SW 1271 (cell line): Measurements from ENCODE around the gene OPCML.
A peak's percentile ranks its signal among the peaks of the same experiment; 100 is the strongest.

Experiments used
- DNase-seq, 2 experiments: peaks; one replicate each; lab custom pipeline; 2025; lab: John Stamatoyannopoulos, UW

The OPCML gene

DNA sequence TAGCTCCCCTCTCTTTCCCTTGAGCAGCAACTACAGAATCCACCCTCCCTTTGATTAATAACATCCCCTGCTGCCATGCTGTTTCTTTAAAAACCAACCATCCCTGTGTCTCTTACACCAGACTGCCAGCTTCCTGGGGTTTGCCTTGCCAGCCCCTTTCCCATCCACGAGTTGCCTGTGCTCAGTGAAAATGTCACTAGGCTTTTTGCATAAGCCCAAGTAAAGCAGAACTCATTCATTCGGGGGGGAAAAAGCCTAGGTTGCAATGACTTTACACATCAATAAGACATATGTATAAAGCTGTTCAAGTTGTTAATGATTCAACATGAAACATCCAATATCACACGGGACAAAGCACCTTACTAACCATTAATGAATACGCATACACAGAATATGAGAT, 398.7 kb downstream of the OPCML start:
- no peak for DNase-seq

- DNase-seq, result no peak
Measured at GRCh38 chr11:133133050-133133449, 399.3 kb downstream of the OPCML start.

GRCh38 chr11:133127741-133128140, 404.6 kb downstream of the OPCML start:
- no peak for DNase-seq

DNA sequence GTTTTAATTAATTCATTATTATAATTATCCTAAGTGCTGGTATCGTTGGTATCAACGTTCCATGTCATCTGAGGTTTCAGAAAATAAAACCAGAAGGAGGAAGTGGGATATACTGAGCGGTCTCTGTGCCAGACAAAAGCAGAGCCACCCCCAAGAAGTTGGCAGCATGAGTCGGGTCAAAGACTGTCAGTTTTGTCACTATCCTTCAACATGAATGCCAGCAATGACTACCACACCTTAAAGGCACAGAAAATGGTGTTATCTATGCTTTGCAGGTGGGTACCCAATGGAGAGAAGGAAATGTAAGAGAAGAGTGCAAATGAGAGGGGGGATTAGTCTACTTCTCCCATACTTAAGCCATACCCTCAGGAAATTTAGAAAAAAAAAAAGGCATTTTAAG, 408.5 kb downstream of the OPCML start:
- DNase-seq, result no peak

GRCh38 chr11:133123366-133123765, 408.9 kb downstream of the OPCML start:
- no peak for DNase-seq

- DNase-seq, result no peak
Measured at GRCh38 chr11:133122256-133122655, 410.0 kb downstream of the OPCML start.

DNA sequence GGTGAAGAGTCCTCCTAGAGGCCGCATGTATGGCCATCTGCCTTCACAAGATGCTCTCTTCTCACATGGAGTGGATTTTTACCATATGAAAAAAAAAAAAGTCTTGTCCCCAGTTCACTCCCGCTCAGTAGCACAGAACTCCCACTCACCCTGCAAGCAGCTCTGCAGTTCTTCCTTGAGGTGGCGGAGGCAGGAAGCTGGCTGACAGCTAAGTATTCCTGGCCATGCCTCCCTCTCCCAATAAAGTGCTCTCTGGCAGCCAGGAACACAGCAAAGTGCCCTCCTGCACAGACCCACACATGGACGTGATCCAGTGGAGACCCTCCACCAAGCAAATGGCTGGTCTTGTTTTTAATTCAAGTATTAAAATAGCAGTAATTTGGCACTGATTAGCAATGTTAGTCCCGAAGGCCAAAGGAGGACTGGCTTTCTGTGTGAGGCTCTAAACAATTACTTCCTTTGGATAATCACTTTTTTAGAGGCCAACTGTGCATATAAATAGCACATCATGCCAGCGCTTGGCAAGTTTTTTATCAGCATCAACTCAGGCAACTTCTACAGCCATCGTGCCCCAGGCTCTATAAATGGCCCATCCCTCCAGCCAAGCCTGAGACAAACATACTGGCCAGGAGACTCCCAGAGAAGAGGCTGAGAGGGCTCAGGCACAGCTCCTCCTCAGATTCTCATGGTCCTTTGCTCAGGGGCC, 413.6 kb downstream of the OPCML start:
- no peak for DNase-seq

- DNase-seq, result no peak
Measured at GRCh38 chr11:133115099-133115498, 417.2 kb downstream of the OPCML start.

DNA sequence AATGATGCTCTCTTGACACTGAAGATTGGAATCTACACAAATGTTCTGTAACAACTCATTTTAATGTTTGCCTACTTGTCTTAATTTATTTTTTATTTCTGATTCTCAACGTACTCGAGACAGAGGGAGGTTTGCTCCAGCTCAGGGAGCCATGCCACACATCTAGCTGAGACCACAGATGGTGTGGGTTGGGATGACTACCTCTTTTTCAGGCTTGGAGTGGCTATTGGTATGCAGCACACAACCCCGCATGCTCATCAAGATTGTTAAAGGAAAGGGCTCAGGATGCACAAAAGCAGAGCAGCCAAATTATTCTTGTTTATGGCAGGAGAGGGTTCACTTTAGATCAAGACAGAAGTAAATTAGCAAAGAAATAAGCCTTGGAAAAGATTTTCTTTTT, 424.5 kb downstream of the OPCML start:
- no peak for DNase-seq

- DNase-seq, result no peak
Measured at GRCh38 chr11:133107136-133107535, 425.2 kb downstream of the OPCML start.

GRCh38 chr11:133106417-133106816, 425.9 kb downstream of the OPCML start:
- no peak for DNase-seq

DNA sequence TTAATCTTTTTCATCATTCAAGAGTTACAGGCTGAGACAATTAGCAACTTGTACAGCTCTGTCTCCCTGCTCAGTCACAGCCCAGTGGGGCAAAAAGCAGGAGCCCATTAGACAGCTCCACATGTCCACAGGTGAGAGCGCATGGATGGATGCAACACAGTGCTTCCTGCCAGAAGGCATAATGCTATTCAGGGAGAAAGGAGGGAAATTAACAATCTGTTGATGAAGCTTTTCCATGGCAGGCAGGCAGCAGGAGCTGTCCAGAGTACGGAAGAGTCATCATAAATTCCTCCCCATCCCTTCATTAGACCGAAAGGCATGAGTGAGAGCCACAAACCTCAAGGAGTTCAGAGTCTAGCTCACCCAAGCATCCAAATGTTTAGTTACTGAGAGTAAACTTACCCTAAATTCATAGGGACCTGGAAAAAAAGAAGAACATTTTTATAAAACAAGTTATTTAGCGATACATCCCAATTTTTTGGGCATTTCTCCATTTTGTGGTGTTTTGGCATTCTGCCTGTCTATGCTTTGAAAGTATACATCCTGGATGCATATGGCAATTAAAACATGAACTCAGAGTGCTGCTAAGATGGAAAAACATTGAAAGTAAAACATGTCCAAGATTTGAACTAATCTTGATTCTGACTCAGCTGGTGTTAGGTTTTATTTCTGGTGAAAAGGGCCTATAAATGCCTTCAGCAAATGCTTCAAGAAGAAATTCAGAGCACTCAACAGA, 428.1 kb downstream of the OPCML start:
- DNase-seq, result no peak

GRCh38 chr11:133096981-133097380, 435.3 kb downstream of the OPCML start:
- DNase-seq, result no peak

DNA sequence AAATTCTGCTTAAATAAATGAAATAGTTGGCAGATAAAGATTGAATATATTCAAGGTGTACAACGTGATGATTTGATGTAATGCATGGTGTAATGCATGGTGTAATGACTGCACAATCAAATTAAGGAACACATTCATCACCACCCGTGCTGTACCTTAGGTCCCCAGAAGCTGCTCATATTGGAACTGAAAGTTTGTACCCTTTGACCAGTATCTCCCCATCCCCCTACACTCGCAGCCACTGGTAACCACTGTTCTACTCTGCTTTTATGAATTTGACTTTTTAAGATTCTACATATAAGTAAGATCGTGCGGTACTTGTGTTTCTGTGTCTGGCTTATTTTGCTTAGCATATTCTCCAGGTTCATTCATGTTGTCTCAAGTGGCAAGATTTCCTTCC, 445.8 kb downstream of the OPCML start:
- DNase-seq, result no peak

GRCh38 chr11:133082841-133083488, 449.3 kb downstream of the OPCML start:
- DNase-seq, result no peak

GRCh38 chr11:133082453-133082781, 449.9 kb downstream of the OPCML start:
- DNase-seq, result no peak

- DNase-seq, result no peak
Measured at GRCh38 chr11:133081730-133082452, 450.4 kb downstream of the OPCML start.

GRCh38 chr11:133081020-133081419, 451.3 kb downstream of the OPCML start:
- DNase-seq, result no peak

DNA sequence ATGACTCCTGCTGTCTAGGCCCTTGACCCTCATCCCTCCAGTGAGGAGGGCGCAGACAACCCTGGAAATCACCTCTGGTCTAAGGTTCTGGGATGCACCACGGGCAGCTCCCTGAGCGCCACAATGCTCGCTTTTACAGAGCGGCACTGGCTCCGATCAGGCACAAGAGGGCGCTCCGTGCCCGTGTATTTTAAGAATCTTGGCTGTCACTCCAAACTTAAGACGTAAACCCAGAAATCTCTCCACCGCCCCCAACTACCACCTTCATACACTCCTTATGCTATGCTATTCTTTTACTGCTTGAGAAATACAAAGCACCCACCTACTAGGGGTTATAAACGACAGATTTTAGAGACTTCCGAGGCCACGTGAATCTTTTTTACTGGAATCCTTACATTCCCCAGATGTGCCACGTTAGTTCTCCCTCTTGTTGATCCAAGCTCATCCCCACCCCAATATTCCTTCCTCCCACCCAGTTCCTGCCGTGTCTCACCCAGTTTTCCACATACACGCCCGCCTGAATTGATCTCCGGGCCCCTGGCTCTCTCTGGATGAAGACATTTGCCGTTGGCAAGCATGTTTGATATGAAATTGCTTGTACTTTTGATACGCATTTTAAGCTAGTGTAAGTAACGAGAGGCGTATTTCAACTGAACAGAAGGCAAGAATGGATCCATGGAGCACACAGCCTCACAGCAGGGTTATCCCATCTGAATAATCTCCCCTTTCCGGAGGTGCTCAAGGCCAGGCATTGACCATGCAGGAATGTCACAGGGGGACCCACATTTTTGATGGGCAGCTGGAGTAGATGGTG, 453.5 kb downstream of the OPCML start:
- DNase-seq, result peak in 1 of 2 experiments; percentile 38

DNA sequence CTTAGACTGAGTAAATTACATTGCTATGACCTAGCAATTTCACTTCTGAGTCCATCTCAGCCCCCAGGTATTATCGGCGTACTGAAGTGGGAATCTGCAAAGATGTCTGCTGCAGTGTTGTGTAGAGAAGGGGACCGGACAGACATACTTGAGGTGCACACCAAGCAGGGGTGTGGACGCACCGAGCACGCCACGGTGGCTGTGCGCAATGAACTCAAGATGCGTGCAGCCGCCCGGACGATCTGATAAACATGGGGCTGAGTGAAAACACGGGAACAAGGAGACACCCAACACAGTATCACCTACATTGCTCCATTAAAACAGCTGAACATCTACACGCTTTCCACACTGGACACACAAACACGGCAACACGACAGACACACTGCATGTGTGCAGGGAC, 454.3 kb downstream of the OPCML start:
- DNase-seq, result no peak

DNA sequence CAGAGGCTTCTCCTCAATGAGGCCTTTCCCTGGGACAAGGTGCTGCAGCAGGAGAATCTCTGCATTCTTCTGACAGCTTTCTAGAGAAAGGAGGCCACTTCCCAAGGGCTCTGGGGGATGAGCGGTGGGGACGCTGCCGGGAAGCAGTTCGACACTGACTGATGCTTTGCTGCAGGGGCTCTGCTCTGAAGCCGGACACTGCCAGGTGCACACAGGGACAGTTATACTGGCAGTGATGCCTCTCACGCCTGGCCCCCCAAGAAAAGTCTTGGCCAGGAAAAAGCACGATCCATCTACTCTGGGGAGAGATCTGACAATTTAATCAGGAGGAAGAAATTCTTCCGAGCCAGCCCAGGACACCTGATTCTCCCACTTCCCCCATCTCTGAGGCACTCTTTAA, 456.9 kb downstream of the OPCML start:
- no peak for DNase-seq
